ENCODE measurements around the gene TBC1D21. TPM values are rescaled to one million over a fixed set of nuclear protein-coding genes. Genes with fewer than 3 reads are reported as not detected.

TBC1D21 gene
- polyA plus RNA-seq, 1 donor from 2014 or later, result not detected

- Histone ChIP-seq H3F3A (ENCODE audit: insufficient read depth, low read length, poor library complexity, severe bottlenecking) (no peaks in the 10 kb centered on the region), H3K4me2 (ENCODE audit: low read length) (no peak overlapping the region), H3K27ac (ENCODE audit: low read length) (no peak overlapping the region), H3K9me2 (ENCODE audit: insufficient read depth, low read length) (no peaks in the 10 kb centered on the region), H3K9ac (ENCODE audit: low read length) (no peak overlapping the region), H2AFZ (ENCODE audit: low read depth, low read length) (no peak overlapping the region), H3K36me3 (ENCODE audit: insufficient read depth, low read length) (no peaks in the 10 kb centered on the region), H3K4me3 (ENCODE audit: low read length) (no peak overlapping the region), H3K79me2 (replicated peaks; ENCODE audit: insufficient read depth, low read length) (no peaks in the 10 kb centered on the region), H4K20me1 (ENCODE audit: insufficient read depth) (no peaks in the 10 kb centered on the region), H3K9me3 (ENCODE audit: low read length) (no peaks in the 10 kb centered on the region), H3K27me3 (ENCODE audit: insufficient read depth, low read depth, low read length) (peaks cover 28% of the 10 kb centered on the region)
- TF ChIP-seq RAD21 (conservative IDR thresholded peaks at IDR 0.05) (no peak), SMC3 (conservative IDR thresholded peaks at IDR 0.05; ENCODE audit: poor library complexity) (no peak), REST (IDR thresholded peaks at IDR 0.05; ENCODE audit: borderline replicate concordance) (no peak), TAF1 (IDR thresholded peaks at IDR 0.05; ENCODE audit: low read depth) (no peak), CTCF (IDR thresholded peaks at IDR 0.05; ENCODE audit: poor library complexity, severe bottlenecking) (no peak), EZH2 (IDR thresholded peaks at IDR 0.05; ENCODE audit: borderline replicate concordance, insufficient read depth, low read length, poor library complexity, severe bottlenecking) (no peak), POLR2AphosphoS5 (IDR thresholded peaks at IDR 0.05) (no peak), MXI1 (conservative IDR thresholded peaks at IDR 0.05; ENCODE audit: poor library complexity, severe bottlenecking) (no peak), EP300 (conservative IDR thresholded peaks at IDR 0.05; ENCODE audit: poor library complexity, severe bottlenecking) (no peak)
These were observed 50.3 kb downstream of the TBC1D21 start for GRCh38 chr15:73923488-73924164.

- H3K36me3 ChIP-seq (ENCODE audit: insufficient read depth, low read length), result no peaks in the 10 kb centered on the region
- no peak overlapping the region for H3K4me3 ChIP-seq (ENCODE audit: low read length)
- no peaks in the 10 kb centered on the region for H3K79me2 ChIP-seq (replicated peaks; ENCODE audit: insufficient read depth, low read length)
- no peaks in the 10 kb centered on the region for H3F3A ChIP-seq (ENCODE audit: insufficient read depth, low read length, poor library complexity, severe bottlenecking)
- no peak for TF ChIP-seq REST (IDR thresholded peaks at IDR 0.05; ENCODE audit: borderline replicate concordance)
- TF ChIP-seq TAF1 (IDR thresholded peaks at IDR 0.05; ENCODE audit: low read depth), result no peak
- no peak for TF ChIP-seq RAD21 (conservative IDR thresholded peaks at IDR 0.05)
- TF ChIP-seq EZH2 (IDR thresholded peaks at IDR 0.05; ENCODE audit: borderline replicate concordance, insufficient read depth, low read length, poor library complexity, severe bottlenecking), result no peak
- no peak for TF ChIP-seq SMC3 (conservative IDR thresholded peaks at IDR 0.05; ENCODE audit: poor library complexity)
- TF ChIP-seq POLR2AphosphoS5 (IDR thresholded peaks at IDR 0.05), result no peak
- TF ChIP-seq MXI1 (conservative IDR thresholded peaks at IDR 0.05; ENCODE audit: poor library complexity, severe bottlenecking), result no peak
- TF ChIP-seq CTCF (IDR thresholded peaks at IDR 0.05; ENCODE audit: poor library complexity, severe bottlenecking), result no peak
- no peak for TF ChIP-seq EP300 (conservative IDR thresholded peaks at IDR 0.05; ENCODE audit: poor library complexity, severe bottlenecking)
- no peak overlapping the region for H3K27ac ChIP-seq (ENCODE audit: low read length)
- H4K20me1 ChIP-seq (ENCODE audit: insufficient read depth), result no peaks in the 10 kb centered on the region
- no peaks in the 10 kb centered on the region for H3K9me3 ChIP-seq (ENCODE audit: low read length)
- no peak overlapping the region for H3K4me2 ChIP-seq (ENCODE audit: low read length)
- H3K9me2 ChIP-seq (ENCODE audit: insufficient read depth, low read length), result no peaks in the 10 kb centered on the region
- H3K9ac ChIP-seq (ENCODE audit: low read length), result no peak overlapping the region
- H2AFZ ChIP-seq (ENCODE audit: low read depth, low read length), result no peak overlapping the region
- H3K27me3 ChIP-seq (ENCODE audit: insufficient read depth, low read depth, low read length), result peaks cover 29% of the 10 kb centered on the region
These were observed 51.0 kb downstream of the TBC1D21 start for GRCh38 chr15:73924171-73924921.

Measured in neural cell (in vitro differentiated cells).